Neural cell (in vitro differentiated cells): ENCODE measurements around the gene CDON.

Source experiments
- CTCF ChIP-seq: fragments of 450-650 bp; IDR thresholded peaks from 2 replicates; pipeline ENCODE4 v1.5.1; 2014; ENCODE audit warnings: antibody characterized with exemption, mild to moderate bottlenecking, moderate library complexity; ENCODE audit not compliant: poor library complexity, severe bottlenecking
- EZH2 ChIP-seq: fragments of 200-600, 300-800 bp; shearing (Covaris generic), sonication (generic); IDR thresholded peaks from 2 replicates; pipeline ENCODE4 v1.6.1; 2014; ENCODE audit warnings: antibody characterized with exemption, low read length, borderline replicate concordance, mild to moderate bottlenecking; ENCODE audit not compliant: insufficient read depth, poor library complexity, severe bottlenecking
- POLR2AphosphoS5 ChIP-seq: IDR thresholded peaks from 2 replicates; pipeline ENCODE4 v1.6.1; 2012
- RAD21 ChIP-seq: fragments of 450-650 bp; conservative IDR thresholded peaks from 2 replicates; pipeline ENCODE4 v1.6.1; 2014; ENCODE audit warnings: antibody characterized with exemption, mild to moderate bottlenecking, moderate library complexity
- SMC3 ChIP-seq: fragments of 450-650 bp; conservative IDR thresholded peaks from 2 replicates; pipeline ENCODE4 v1.6.1; 2014; ENCODE audit warnings: antibody characterized with exemption, mild to moderate bottlenecking, moderate library complexity; ENCODE audit not compliant: poor library complexity
- TAF1 ChIP-seq: IDR thresholded peaks from 2 replicates; pipeline ENCODE4 v1.6.1; 2012; ENCODE audit warnings: low read depth

GRCh38 chr11:125941267-125941618 lies 121.4 kb downstream of the CDON start:
- TF ChIP-seq CTCF (no peak), EZH2 (no peak), TAF1 (no peak), SMC3 (no peak), RAD21 (no peak), POLR2AphosphoS5 (no peak)
